NT2/D1 (cell line): Measurements from ENCODE around the gene AOX1.

Experiments used
- SUZ12 ChIP-seq: IDR thresholded peaks from 2 replicates; pipeline ENCODE4 v1.6.1; 2011; ENCODE audit not compliant: insufficient read length, insufficient read depth; ENCODE audit errors: extremely low read depth
- YY1 ChIP-seq: IDR thresholded peaks from 2 replicates; pipeline ENCODE4 v1.6.1; 2011; ENCODE audit not compliant: insufficient read length, insufficient read depth
- ZNF274 ChIP-seq: IDR thresholded peaks from 2 replicates; pipeline ENCODE4 v1.6.1; 2011; ENCODE audit warnings: mild to moderate bottlenecking, low read depth, low read length

DNA sequence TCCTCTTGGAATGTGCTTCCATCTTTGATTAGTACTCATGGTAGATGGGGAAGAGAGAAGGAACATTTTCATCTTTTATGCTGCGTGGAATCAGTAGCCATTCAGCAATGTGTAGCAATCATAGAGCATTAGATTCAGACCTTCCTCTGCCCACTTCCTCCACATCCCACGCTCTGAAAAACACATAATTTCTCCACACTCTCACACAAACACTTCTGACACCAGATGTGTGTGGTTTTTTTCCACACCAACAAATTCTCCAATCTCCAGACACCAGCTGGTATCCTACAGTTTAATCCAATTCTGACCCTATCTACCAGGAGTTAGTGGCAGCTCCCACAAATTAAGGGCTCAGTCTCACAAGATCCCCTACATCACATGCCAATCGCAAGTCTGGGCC lies 103.3 kb downstream of the AOX1 start:
- TF ChIP-seq SUZ12 (no peak), YY1 (no peak), ZNF274 (no peak)
